H1 (cell line): ENCODE data around the gene REXO5. TPM values are rescaled to one million over a fixed set of nuclear protein-coding genes. Genes with fewer than 3 reads are reported as not detected.

ENCODE experiments used
- CTCF ChIA-PET: fragments of 300-600 bp; sonication (Branson Sonifier 250); formaldehyde crosslinking; loops from one replicate; lab custom pipeline; 2021; ENCODE audit not compliant: partially characterized antibody; lab: Charles Lee
- POLR2A ChIA-PET: fragments of 300-600 bp; sonication (Branson Sonifier 250); formaldehyde crosslinking; loops from one replicate; lab custom pipeline; 2021; ENCODE audit warnings: inconsistent platforms; ENCODE audit not compliant: partially characterized antibody; lab: Charles Lee
- DNase-seq, 2 experiments: peaks; one replicate each; pipeline versions ENCODE4 v3.0.0 to v3.0.0-alpha.2; 2010 to 2022; ENCODE audit warnings: low spot score in 2 of 2, low read depth in 1 of 2, mixed read lengths in 1 of 2
- FAIRE-seq: peaks from 2 replicates; lab custom pipeline; 2011; peaks lifted over from hg19 to GRCh38; lab: Jason Lieb, UNC
- H2AFZ ChIP-seq: 2 replicates; pipeline ENCODE4 v1.8.1; 2012; ENCODE audit warnings: low read length, inconsistent platforms
- H2AK5ac ChIP-seq: 2 replicates; pipeline ENCODE4 v1.6.1; 2013; ENCODE audit warnings: low read depth, low read length
- H2BK120ac ChIP-seq: replicated peaks from 2 replicates; pipeline ENCODE3; 2013; ENCODE audit warnings: low read depth, low read length, inconsistent platforms
- H2BK12ac ChIP-seq: 2 replicates; pipeline ENCODE4 v1.6.1; 2013; ENCODE audit warnings: low read depth, low read length
- H2BK15ac ChIP-seq: 2 replicates; pipeline ENCODE4 v1.6.1; 2013; ENCODE audit warnings: low read length
- H2BK20ac ChIP-seq: 2 replicates; pipeline ENCODE4 v1.6.1; 2013; ENCODE audit warnings: low read length
- H2BK5ac ChIP-seq: 2 replicates; pipeline ENCODE4 v1.6.1; 2013; ENCODE audit warnings: low read depth, low read length
- H3K14ac ChIP-seq: 2 replicates; pipeline ENCODE4 v1.6.1; 2013; ENCODE audit warnings: inconsistent platforms; ENCODE audit not compliant: insufficient read length
- H3K18ac ChIP-seq: 2 replicates; pipeline ENCODE4 v1.6.1; 2013; ENCODE audit warnings: low read length; ENCODE audit errors: extremely low read depth
- H3K23ac ChIP-seq: 2 replicates; pipeline ENCODE4 v1.6.1; 2013; ENCODE audit warnings: inconsistent platforms; ENCODE audit not compliant: insufficient read length
- H3K23me2 ChIP-seq: 2 replicates; pipeline ENCODE4 v1.6.1; 2013; ENCODE audit warnings: low read depth, low read length
- H3K27ac ChIP-seq: 2 replicates; pipeline ENCODE4 v1.6.1; 2011; ENCODE audit warnings: low read depth, low read length, inconsistent platforms
- H3K27me3 ChIP-seq, 4 experiments: replicated peaks in 1 of 4; 1 replicate in 1 of 4; 2 replicates in 3 of 4; pipeline versions ENCODE4 v1.6.1 to v1.8.1; 2011 to 2013; ENCODE audit warnings: low read length in 3 of 4, mild to moderate bottlenecking in 3 of 4, inconsistent platforms in 2 of 4, mixed read lengths in 2 of 4, moderate library complexity in 1 of 4; ENCODE audit not compliant: control insufficient read depth in 3 of 4, insufficient read depth in 3 of 4; ENCODE audit errors: extremely low read depth in 1 of 4
- H3K36me3 ChIP-seq, 4 experiments: 2 replicates each; pipeline versions ENCODE4 v1.6.1 to v1.8.1; 2011 to 2013; ENCODE audit warnings: mild to moderate bottlenecking in 4 of 4, low read length in 3 of 4, moderate library complexity in 2 of 4, control low read depth in 1 of 4, inconsistent platforms in 1 of 4; ENCODE audit not compliant: insufficient read depth in 4 of 4, control insufficient read depth in 2 of 4
- H3K4ac ChIP-seq: replicated peaks from 2 replicates; pipeline ENCODE3; 2013; ENCODE audit warnings: low read length, low read depth, mixed read lengths, inconsistent platforms; ENCODE audit not compliant: insufficient read length
- H3K4me1 ChIP-seq, 4 experiments: replicated peaks in 1 of 4; 1 replicate in 1 of 4; 2 replicates in 3 of 4; pipeline versions ENCODE4 v1.6.1 to v1.8.1; 2011 to 2013; ENCODE audit warnings: low read length in 3 of 4, inconsistent platforms in 2 of 4, mixed read lengths in 1 of 4; ENCODE audit not compliant: insufficient read depth in 4 of 4, control insufficient read depth in 3 of 4
- H3K4me2 ChIP-seq, 2 experiments: 2 replicates each; pipeline versions ENCODE4 v1.6.1 to v1.8.1; 2011 to 2013; ENCODE audit warnings: low read depth in 2 of 2, low read length in 2 of 2, control low read depth in 1 of 2, inconsistent platforms in 1 of 2, mild to moderate bottlenecking in 1 of 2; ENCODE audit not compliant: insufficient read depth in 1 of 2
- H3K4me3 ChIP-seq, 4 experiments: fragments of 200-600, 300-600 bp in 1 of 4; sonication (generic), shearing (Covaris generic), sonication (Bioruptor Twin) in 1 of 4; 2 replicates each; pipeline versions ENCODE4 v1.5.1 to v1.8.1; 2011 to 2016; ENCODE audit warnings: low read length in 4 of 4, low read depth in 3 of 4, control low read depth in 2 of 4, inconsistent platforms in 2 of 4, mild to moderate bottlenecking in 2 of 4, mixed read lengths in 1 of 4, moderate library complexity in 1 of 4; ENCODE audit not compliant: insufficient read depth in 2 of 4; ENCODE audit errors: extremely low read depth in 1 of 4
- H3K56ac ChIP-seq: replicated peaks from 2 replicates; pipeline ENCODE3; 2013; ENCODE audit warnings: low read depth, mild to moderate bottlenecking, mixed read lengths, low read length, inconsistent platforms; ENCODE audit not compliant: insufficient read length
- H3K79me1 ChIP-seq: 2 replicates; pipeline ENCODE4 v1.6.1; 2013; ENCODE audit warnings: low read depth, low read length, control low read depth
- H3K79me2 ChIP-seq, 2 experiments: 2 replicates each; pipeline versions ENCODE4 v1.6.1 to v1.8.1; 2012 to 2013; ENCODE audit warnings: low read length in 2 of 2, mild to moderate bottlenecking in 2 of 2, inconsistent platforms in 1 of 2; ENCODE audit not compliant: insufficient read depth in 2 of 2, control insufficient read depth in 1 of 2
- H3K9ac ChIP-seq, 4 experiments: replicated peaks in 1 of 4; 1 replicate in 1 of 4; 2 replicates in 3 of 4; pipeline versions ENCODE4 v1.6.1 to v1.8.1; 2011 to 2013; ENCODE audit warnings: low read depth in 3 of 4, low read length in 3 of 4, control low read depth in 2 of 4, mild to moderate bottlenecking in 2 of 4, moderate library complexity in 2 of 4, inconsistent platforms in 1 of 4; ENCODE audit errors: extremely low read depth in 1 of 4
- H3K9me3 ChIP-seq, 2 experiments: 2 replicates each; pipeline versions ENCODE4 v1.6.1 to v1.8.1; 2012 to 2013; ENCODE audit warnings: mild to moderate bottlenecking in 2 of 2, moderate library complexity in 2 of 2, control low read depth in 1 of 2, inconsistent platforms in 1 of 2, low read depth in 1 of 2, low read length in 1 of 2, mixed read lengths in 1 of 2; ENCODE audit not compliant: insufficient read depth in 2 of 2
- H4K20me1 ChIP-seq, 2 experiments: replicated peaks in 1 of 2; 2 replicates each; pipeline versions ENCODE3 to v1.8.1; 2011 to 2013; ENCODE audit warnings: inconsistent platforms in 2 of 2, low read length in 2 of 2, mild to moderate bottlenecking in 1 of 2; ENCODE audit not compliant: insufficient read depth in 2 of 2, control insufficient read depth in 1 of 2
- H4K5ac ChIP-seq: 2 replicates; pipeline ENCODE4 v1.6.1; 2013; ENCODE audit warnings: low read length, low read depth, mixed read lengths, inconsistent platforms; ENCODE audit not compliant: insufficient read length
- H4K8ac ChIP-seq: 2 replicates; pipeline ENCODE4 v1.8.0; 2013; ENCODE audit warnings: mild to moderate bottlenecking, moderate library complexity, low read length, inconsistent platforms; ENCODE audit not compliant: insufficient read depth; ENCODE audit errors: extremely low read depth
- H4K91ac ChIP-seq: replicated peaks from 2 replicates; pipeline ENCODE3; 2013; ENCODE audit warnings: low read length, mixed read lengths, inconsistent platforms; ENCODE audit not compliant: insufficient read length
- CBX5 ChIP-seq: fragments of 300-800, 300-1000 bp; sonication (generic); IDR thresholded peaks from 2 replicates; pipeline ENCODE4 v1.7.1; 2016; ENCODE audit warnings: antibody characterized with exemption, low read length, low read depth
- E2F6 ChIP-seq: IDR thresholded peaks from 2 replicates; pipeline ENCODE4 v1.6.1; 2012; ENCODE audit warnings: inconsistent platforms
- EGR1 ChIP-seq: IDR thresholded peaks from 2 replicates; pipeline ENCODE4 v1.6.1; 2011; ENCODE audit warnings: low read depth, low read length, borderline replicate concordance
- FOSL1 ChIP-seq: IDR thresholded peaks from 2 replicates; pipeline ENCODE4 v1.6.1; 2011; ENCODE audit warnings: mild to moderate bottlenecking, low read depth, low read length, moderate library complexity; ENCODE audit not compliant: insufficient read depth
- MAFK ChIP-seq: IDR thresholded peaks from 2 replicates; pipeline ENCODE4 v1.6.1; 2012; ENCODE audit warnings: low read depth, mild to moderate bottlenecking, improper control_type of control experiment, low read length
- RAD21 ChIP-seq, 2 experiments: IDR thresholded peaks in 1 of 2; conservative IDR thresholded peaks in 1 of 2; 2 replicates each; pipeline ENCODE4 v1.6.1; 2011; ENCODE audit warnings: low read depth in 2 of 2, low read length in 2 of 2, improper control_type of control experiment in 1 of 2, inconsistent platforms in 1 of 2, mild to moderate bottlenecking in 1 of 2, moderate library complexity in 1 of 2
- RBBP5 ChIP-seq: IDR thresholded peaks from 2 replicates; pipeline ENCODE4 v1.7.1; 2012; ENCODE audit warnings: low read depth, mild to moderate bottlenecking, inconsistent platforms, low read length, moderate library complexity, borderline replicate concordance
- RXRA ChIP-seq: IDR thresholded peaks from 2 replicates; pipeline ENCODE4 v1.6.1; 2011; ENCODE audit warnings: low read depth, mild to moderate bottlenecking, low read length, moderate library complexity; ENCODE audit not compliant: insufficient read depth
- SIN3A ChIP-seq, 2 experiments: IDR thresholded peaks in 1 of 2; conservative IDR thresholded peaks in 1 of 2; 2 replicates each; pipeline ENCODE4 v1.6.1; 2011 to 2012; ENCODE audit warnings: low read length in 2 of 2, improper control_type of control experiment in 1 of 2, low read depth in 1 of 2, mild to moderate bottlenecking in 1 of 2
- SIX5 ChIP-seq: IDR thresholded peaks from 2 replicates; pipeline ENCODE4 v1.6.1; 2011; ENCODE audit warnings: mild to moderate bottlenecking, low read depth, low read length
- USF2 ChIP-seq: IDR thresholded peaks from 2 replicates; pipeline ENCODE4 v1.6.1; 2011; ENCODE audit warnings: low read length, improper control_type of control experiment
- WGBS, 2 experiments: shearing (Covaris generic) in 1 of 2; methylation state at CpG; one replicate each; pipeline versions ENCODE4 v1.1.6 to v1.1.7; 2013 to 2015; ENCODE audit warnings: low lambda C conversion rate in 2 of 2, mixed read lengths in 2 of 2, inconsistent platforms in 1 of 2, low coverage in 1 of 2, missing lambda C conversion rate in 1 of 2; ENCODE audit not compliant: insufficient replicate concordance in 2 of 2, insufficient coverage in 1 of 2, insufficient read length in 1 of 2; ENCODE audit errors: extremely low coverage in 1 of 2, missing lambda C conversion rate in 1 of 2; 5-methylcytosine and 5-hydroxymethylcytosine counted together
- polyA plus RNA-seq, 7 experiments: library from polyadenylated mRNA; depleted of rRNA in 3 of 7; stranded (reverse) in 5 of 7; unstranded in 2 of 7; fragments of >200 nt in 5 of 7; fragments of 200-250 nt in 2 of 7; gene quantifications; 1 replicate in 5 of 7; 2 replicates in 1 of 7; 4 replicates in 1 of 7; pipeline versions ENCODE4 v1.2.1 to v1.2.3, GENCODE V29; 2011 to 2013; ENCODE audit warnings: missing spikeins in 2 of 7, mixed read lengths in 2 of 7
- total RNA-seq: library from RNA; stranded (reverse); fragmentation: NEBNext Ultra II Directional; extraction: Animal tissue kit (Norgen Biotek cat#: 25700); gene quantifications from 2 replicates; pipeline ENCODE4 v1.2.1, GENCODE V29; 2021

Gene REXO5
- total and polyA plus RNA-seq, 2 of the 8 experiments (the other 6 are each of a cell fraction or from before 2014, with no cell fraction given): 2.4 to 8.9 TPM

GRCh38 chr16:20878682-20879147 lies 72.4 kb downstream of the REXO5 start:
- Histone ChIP-seq H3K14ac (no peak overlapping the region), H3K23ac (no peak overlapping the region), H3K9me3 (no peaks in the 10 kb centered on the region), H3K27me3 (no peaks in the 10 kb centered on the region), H2AK5ac (no peak overlapping the region), H3K4ac (no peak overlapping the region), H3K18ac (no peak overlapping the region), H2BK120ac (no peak overlapping the region), H2BK12ac (no peak overlapping the region), H2AFZ (no peak overlapping the region), H2BK20ac (no peak overlapping the region), H4K5ac (no peak overlapping the region), H3K9ac (no peak overlapping the region), H2BK5ac (no peak overlapping the region), H3K4me2 (no peak overlapping the region), H3K4me3 (no peak overlapping the region), H3K56ac (no peak overlapping the region), H4K8ac (no peak overlapping the region), H3K79me2 (peaks cover 9 to 81% of the 10 kb centered on the region in 2 experiments), H3K23me2 (no peaks in the 10 kb centered on the region), H3K36me3 (no peaks in the 10 kb centered on the region), H3K79me1 (peaks cover 5% of the 10 kb centered on the region; the same call in 1 of the 2 replicates), H4K20me1 (peaks cover 0 to 2% of the 10 kb centered on the region in 2 experiments), H4K91ac (no peak overlapping the region), H3K27ac (no peak overlapping the region), H3K4me1 (peaks cover 0 to 9% (median 2%) of the 10 kb centered on the region in 4 experiments; a peak in 2 of 7 replicates), H2BK15ac (no peak overlapping the region)
- 88% methylated on average over 5 of the region's 5 CpGs; no CpG with 5 or more reads in 1 of the 2 experiments for WGBS, 2 experiments
- CTCF ChIA-PET: interaction anchor here (1.0 to 1.1 kb wide), 3 partner anchors 11 to 90 kb away, joined by 3 read pairs; no protein-coding TSS in a partner anchor
- DNase-seq: no peak
- POLR2A ChIA-PET: interaction anchor here (0.7 kb wide), 1 partner anchor 13 kb away, joined by 3 read pairs; no protein-coding TSS in a partner anchor
- no peak for FAIRE-seq
- TF ChIP-seq EGR1: no peak
- TF ChIP-seq SIX5: no peak
- TF ChIP-seq MAFK: no peak
- TF ChIP-seq USF2: no peak
- TF ChIP-seq RBBP5: no peak
- no peak for TF ChIP-seq FOSL1
- TF ChIP-seq CBX5: no peak
- TF ChIP-seq E2F6: no peak
- no peak for TF ChIP-seq RXRA
- TF ChIP-seq RAD21 (IDR thresholded peaks at IDR 0.05 in 1 of 2, conservative IDR thresholded peaks at IDR 0.05 in 1 of 2; ENCODE audit: low read depth in 2 of 2, low read length in 2 of 2): no peak
- TF ChIP-seq SIN3A (conservative IDR thresholded peaks at IDR 0.05 in 1 of 2, IDR thresholded peaks at IDR 0.05 in 1 of 2; ENCODE audit: low read depth in 1 of 2, low read length in 2 of 2): no peak
